Ectodermal cell (in vitro differentiated cells): ENCODE results near the gene TMTC2.

Experiments used
- H3K27ac ChIP-seq: 2 replicates; pipeline ENCODE4 v1.7.0; 2013; ENCODE audit warnings: mild to moderate bottlenecking, low read depth, low read length; ENCODE audit not compliant: insufficient read depth, poor library complexity, severe bottlenecking
- H3K27me3 ChIP-seq: 2 replicates; pipeline ENCODE4 v1.7.0; 2013; ENCODE audit warnings: mild to moderate bottlenecking, low read length; ENCODE audit not compliant: insufficient read depth, control insufficient read depth, poor library complexity, severe bottlenecking
- H3K36me3 ChIP-seq: one replicate; pipeline ENCODE4 v1.7.0; 2013; ENCODE audit warnings: low read length; ENCODE audit not compliant: control insufficient read depth, insufficient read depth
- H3K4me1 ChIP-seq: one replicate; pipeline ENCODE4 v1.7.0; 2013; ENCODE audit warnings: low read length; ENCODE audit not compliant: control insufficient read depth, insufficient read depth
- H3K4me3 ChIP-seq: 2 replicates; pipeline ENCODE4 v1.7.0; 2013; ENCODE audit warnings: low read depth, low read length, control low read depth; ENCODE audit not compliant: insufficient read depth
- H3K9me3 ChIP-seq: 2 replicates; pipeline ENCODE4 v1.7.0; 2013; ENCODE audit warnings: mild to moderate bottlenecking, low read length, moderate library complexity; ENCODE audit not compliant: control insufficient read depth
- WGBS, 2 experiments: methylation state at CpG; one replicate each; pipeline ENCODE4 v1.1.7; 2013; ENCODE audit warnings: missing lambda C conversion rate in 2 of 2; 5-methylcytosine and 5-hydroxymethylcytosine counted together

Gene TMTC2

DNA sequence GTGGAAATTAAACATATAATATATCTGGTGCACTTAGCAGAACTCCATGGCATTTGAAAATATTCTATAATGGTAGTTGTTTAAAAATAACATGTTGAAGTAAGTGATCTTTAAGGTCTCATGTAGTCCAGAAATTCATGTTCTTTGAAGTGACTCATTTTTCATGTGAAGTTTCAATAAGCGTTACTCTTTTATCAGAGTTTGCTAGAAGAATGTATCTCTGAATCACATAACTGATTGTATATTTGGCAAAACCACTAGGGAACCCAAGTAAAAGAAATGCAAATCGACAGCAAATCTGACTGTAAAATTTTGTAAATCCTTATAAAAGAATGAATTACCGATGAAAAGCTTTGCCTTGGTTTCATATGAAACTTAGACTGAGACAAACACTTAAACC is 463.3 kb downstream of the TMTC2 start:
- no peaks in the 10 kb centered on the region for H3K9me3 ChIP-seq
- H3K36me3 ChIP-seq: no peaks in the 10 kb centered on the region
- H3K4me3 ChIP-seq: no peak overlapping the region
- WGBS, 2 experiments: 95 to 100% methylated on average over 3 of the region's 3 CpGs
- no peak overlapping the region for H3K27ac ChIP-seq
- no peaks in the 10 kb centered on the region for H3K4me1 ChIP-seq
- H3K27me3 ChIP-seq: no peaks in the 10 kb centered on the region

DNA sequence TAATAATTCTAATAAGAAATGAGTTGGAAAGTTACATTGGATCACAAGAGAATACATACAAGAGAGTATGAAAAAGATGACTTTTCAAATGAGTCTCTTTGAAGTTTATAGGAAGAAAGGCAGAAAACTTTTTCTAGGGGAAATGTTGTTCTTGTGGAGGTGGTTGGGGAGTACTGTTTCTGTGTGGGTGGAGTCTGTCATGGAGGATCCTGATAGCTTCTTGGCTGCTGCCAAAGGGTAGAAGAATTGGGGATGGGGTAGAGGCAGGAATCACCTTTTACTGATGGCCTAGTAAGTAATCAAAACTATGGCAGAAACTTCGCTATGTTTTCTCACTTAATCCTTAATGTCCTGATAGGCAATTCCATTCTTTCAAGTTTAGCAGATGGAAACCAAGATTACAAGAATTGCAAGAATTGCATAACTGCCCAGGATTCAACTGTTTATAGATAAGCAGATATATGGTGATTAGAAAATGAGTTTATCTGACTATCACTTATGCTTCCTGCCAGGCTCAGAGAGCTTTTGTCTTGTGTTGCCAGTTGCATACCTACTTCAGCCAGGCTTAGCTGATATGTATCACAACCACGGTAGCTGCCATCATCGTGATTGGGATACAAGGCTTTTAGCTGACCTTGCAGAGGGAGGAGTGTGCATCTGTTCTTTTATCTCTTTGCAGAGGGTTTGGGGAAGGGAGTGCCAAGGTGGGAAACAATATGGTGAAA is 463.9 kb downstream of the TMTC2 start:
- Histone ChIP-seq H3K4me1 (no peaks in the 10 kb centered on the region), H3K9me3 (no peaks in the 10 kb centered on the region), H3K27ac (no peak overlapping the region), H3K4me3 (no peak overlapping the region), H3K36me3 (no peaks in the 10 kb centered on the region), H3K27me3 (no peaks in the 10 kb centered on the region)
- WGBS, 2 experiments: 91 to 93% methylated on average over 3 of the region's 3 CpGs

DNA sequence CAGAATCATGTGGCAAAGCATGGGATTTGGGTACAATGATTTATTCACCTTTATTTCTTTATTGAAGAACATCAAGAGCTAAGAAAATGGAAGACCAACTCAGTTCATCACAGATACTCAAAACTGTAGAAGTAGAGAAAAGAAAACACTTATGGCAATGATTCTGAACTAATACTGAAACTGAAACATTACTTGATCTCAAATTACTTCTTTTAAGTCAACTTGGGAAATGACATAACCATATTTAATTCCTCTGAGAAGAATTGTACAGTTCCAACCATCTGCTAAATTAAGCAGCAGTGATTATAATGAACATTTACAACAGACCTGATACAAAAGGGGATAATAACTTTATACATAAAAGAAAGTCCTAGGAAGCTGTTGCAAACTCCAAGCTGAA is 466.5 kb downstream of the TMTC2 start:
- Histone ChIP-seq H3K4me1 (no peaks in the 10 kb centered on the region), H3K27me3 (no peaks in the 10 kb centered on the region), H3K4me3 (no peak overlapping the region), H3K36me3 (no peaks in the 10 kb centered on the region), H3K9me3 (no peaks in the 10 kb centered on the region), H3K27ac (no peak overlapping the region)

DNA sequence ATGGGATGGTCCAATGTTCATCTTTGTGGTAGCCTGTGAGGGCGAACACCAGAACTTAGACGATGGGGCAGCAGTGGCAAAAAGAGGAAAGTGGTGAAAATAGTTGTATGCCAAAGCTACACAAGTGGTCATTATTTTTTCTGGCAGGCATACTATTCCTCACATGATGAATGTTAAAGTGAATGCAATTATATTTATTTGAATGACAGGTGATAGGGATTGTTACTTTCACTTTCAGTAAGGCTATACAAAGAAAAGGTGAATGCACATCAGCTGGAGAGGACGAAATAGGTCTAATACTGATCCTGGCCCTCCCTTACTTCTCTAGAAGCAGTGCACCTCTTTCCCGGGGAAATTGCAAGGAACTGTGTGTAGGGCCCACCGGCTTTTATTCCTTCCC is 470.1 kb downstream of the TMTC2 start:
- H3K27ac ChIP-seq: no peak overlapping the region
- H3K9me3 ChIP-seq: no peaks in the 10 kb centered on the region
- WGBS, 2 experiments: 93 to 96% methylated on average over 5 of the region's 5 CpGs
- H3K27me3 ChIP-seq: no peaks in the 10 kb centered on the region
- no peak overlapping the region for H3K4me3 ChIP-seq
- H3K36me3 ChIP-seq: no peaks in the 10 kb centered on the region
- H3K4me1 ChIP-seq: no peaks in the 10 kb centered on the region

DNA sequence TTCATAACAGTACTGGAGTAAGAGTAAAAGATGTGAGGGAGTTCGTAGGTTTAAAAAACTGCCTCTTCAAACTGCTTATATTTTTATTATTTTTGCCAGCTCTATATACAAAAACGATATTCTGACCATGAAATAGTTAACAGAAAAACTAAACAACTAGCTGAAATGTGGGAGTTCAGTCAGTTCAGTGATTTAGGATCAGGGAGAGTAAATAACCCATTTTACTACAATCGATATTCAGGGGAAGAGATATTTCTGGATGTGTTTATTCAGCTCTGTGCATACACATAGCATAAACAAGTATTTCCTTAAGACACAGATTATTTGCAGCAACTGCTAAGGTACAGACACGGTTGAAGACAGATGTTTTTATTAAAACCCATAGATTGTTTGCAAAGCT is 470.9 kb downstream of the TMTC2 start:
- no peaks in the 10 kb centered on the region for H3K27me3 ChIP-seq
- no peaks in the 10 kb centered on the region for H3K36me3 ChIP-seq
- WGBS, 2 experiments: 84 to 100% methylated on average over 1 to 2 of the region's 4 CpGs
- no peaks in the 10 kb centered on the region for H3K9me3 ChIP-seq
- H3K4me3 ChIP-seq: no peak overlapping the region
- no peak overlapping the region for H3K27ac ChIP-seq
- H3K4me1 ChIP-seq: no peaks in the 10 kb centered on the region

DNA sequence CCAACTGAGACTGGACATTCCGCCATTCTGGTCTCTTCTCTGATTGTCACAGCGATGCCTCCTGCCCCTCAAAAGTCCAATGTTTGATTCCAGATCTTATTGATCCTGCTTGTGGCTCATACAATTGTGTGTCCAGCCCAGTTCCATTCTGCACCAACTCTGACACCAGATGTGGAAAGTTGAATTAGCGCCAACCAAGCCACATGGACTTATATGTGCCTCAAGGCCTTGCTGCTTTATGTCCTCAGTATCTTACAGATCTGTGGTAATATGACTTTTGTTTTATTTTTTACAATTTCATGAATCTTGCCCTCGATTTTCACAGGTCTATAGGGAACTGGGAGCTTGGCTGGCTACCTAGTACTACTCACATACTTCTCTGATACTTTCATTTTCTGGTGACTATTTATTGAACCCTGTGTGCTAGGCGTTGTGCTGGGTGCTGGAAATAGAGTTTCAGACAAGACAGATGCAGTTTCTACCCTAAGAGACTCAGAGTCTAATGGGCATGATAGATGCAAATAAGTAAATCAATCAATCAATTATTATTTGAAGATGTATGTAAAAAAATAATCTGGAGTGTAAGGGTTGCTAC is 472.0 kb downstream of the TMTC2 start:
- no peak overlapping the region for H3K27ac ChIP-seq
- WGBS, 2 experiments: 90 to 93% methylated on average over 5 of the region's 5 CpGs
- no peaks in the 10 kb centered on the region for H3K4me1 ChIP-seq
- H3K27me3 ChIP-seq: no peaks in the 10 kb centered on the region
- no peaks in the 10 kb centered on the region for H3K36me3 ChIP-seq
- no peaks in the 10 kb centered on the region for H3K9me3 ChIP-seq
- H3K4me3 ChIP-seq: no peak overlapping the region

DNA sequence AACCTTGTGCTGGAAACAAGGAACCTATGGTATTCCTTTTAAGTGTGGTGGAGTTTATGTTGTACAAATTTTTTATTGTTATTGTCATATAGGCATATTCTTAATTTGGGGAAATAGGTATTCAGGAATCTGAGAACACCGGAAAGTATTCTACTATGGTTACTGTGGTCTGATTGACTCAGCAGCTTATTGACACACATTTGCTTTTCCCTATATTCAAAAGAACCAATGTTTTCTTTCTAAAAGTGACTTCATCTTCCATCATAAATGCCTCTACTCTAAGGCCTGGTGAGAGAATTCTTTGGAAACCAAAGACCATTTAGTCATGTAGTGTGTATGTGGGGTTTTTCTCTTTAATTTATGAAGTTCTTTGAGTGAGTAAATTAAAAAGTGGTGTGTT is 474.8 kb downstream of the TMTC2 start:
- H3K27ac ChIP-seq: no peak overlapping the region
- no peaks in the 10 kb centered on the region for H3K36me3 ChIP-seq
- H3K27me3 ChIP-seq: no peaks in the 10 kb centered on the region
- H3K9me3 ChIP-seq: no peaks in the 10 kb centered on the region
- H3K4me3 ChIP-seq: no peak overlapping the region
- H3K4me1 ChIP-seq: no peaks in the 10 kb centered on the region
- WGBS, 2 experiments: 95 to 100% methylated on average over 1 of the region's 1 CpG

DNA sequence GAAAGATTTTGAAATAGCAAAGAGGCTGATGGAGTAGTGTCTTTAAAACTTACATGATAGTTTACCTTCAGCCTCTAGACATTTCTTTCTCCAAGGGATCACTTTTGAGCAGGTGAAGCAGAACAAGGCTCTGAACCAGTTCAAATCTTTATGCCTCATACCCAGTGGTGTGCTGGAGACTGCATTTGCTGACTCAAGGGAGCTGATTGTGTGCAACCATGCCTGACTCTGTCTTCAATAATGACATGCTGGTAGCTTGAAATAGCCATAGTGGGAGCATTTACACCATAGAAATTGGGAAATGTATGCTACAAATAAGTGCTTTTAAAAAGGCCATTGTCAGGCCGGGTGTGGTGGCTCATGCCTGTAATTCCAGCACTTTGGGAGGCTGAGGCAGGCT is 482.0 kb downstream of the TMTC2 start:
- Histone ChIP-seq H3K36me3 (no peaks in the 10 kb centered on the region), H3K9me3 (no peaks in the 10 kb centered on the region), H3K27ac (no peak overlapping the region), H3K27me3 (no peaks in the 10 kb centered on the region), H3K4me3 (no peak overlapping the region), H3K4me1 (no peaks in the 10 kb centered on the region)
- 78 to 88% methylated on average over 1 of the region's 1 CpG for WGBS, 2 experiments

DNA sequence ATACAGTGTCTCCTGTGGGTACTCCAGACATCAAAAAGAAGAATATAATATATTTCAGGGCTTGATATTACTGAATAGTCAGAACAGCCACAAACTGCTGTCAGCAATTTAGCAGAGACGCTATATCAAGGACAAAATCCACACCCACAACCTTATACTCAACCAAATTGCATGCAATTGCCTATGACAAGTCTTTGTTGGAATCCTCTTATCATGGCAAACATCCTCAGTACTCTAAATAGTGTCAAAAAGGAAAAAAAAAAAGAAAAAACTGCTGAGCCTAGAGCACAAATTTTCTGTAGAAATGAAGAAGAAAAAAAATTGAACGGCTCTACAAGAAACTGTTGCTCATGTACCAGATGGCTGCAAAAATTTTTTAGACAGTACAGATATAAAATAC is 485.7 kb downstream of the TMTC2 start:
- WGBS, 2 experiments: 98 to 100% methylated on average over 1 to 2 of the region's 2 CpGs
- Histone ChIP-seq H3K27ac (no peak overlapping the region), H3K36me3 (no peaks in the 10 kb centered on the region), H3K27me3 (no peaks in the 10 kb centered on the region), H3K4me3 (no peak overlapping the region), H3K4me1 (no peaks in the 10 kb centered on the region), H3K9me3 (no peaks in the 10 kb centered on the region)

DNA sequence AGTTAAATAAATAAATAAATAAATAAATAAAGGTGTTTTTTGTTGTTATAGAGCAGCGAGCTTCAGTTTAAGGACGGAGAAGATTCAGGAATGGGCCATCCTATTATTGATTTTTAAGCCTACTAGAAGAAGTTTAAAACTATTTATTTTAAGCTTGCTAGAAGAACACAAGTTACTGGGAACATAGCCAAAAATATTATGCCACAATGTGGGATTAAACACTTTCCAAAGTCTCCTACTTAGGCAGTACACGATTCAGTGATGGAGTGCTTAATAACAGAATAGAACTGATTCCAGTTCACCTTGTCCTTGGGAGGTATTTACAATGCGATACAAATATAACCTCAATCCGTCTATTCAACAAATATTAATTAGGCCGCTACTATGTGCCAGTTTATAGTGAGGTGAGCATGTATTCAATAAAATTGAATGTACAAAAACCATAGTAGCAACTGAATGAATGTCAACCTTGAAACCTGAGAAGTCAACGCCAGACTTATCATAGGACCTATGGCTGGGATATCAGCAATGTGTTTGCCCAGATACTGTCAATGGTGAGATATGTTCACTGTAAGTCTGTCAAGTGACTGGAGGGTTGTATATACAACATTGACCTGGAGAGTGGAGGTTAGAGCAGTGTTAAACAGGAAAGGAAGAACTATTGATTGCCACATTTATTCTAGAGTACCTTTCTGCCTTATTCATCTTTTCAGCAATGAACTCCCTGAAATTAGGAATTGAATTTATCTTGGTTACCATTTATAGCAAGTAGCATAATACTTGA is 486.4 kb downstream of the TMTC2 start:
- 97 to 98% methylated on average over 2 to 5 of the region's 7 CpGs for WGBS, 2 experiments
- no peak overlapping the region for H3K27ac ChIP-seq
- no peaks in the 10 kb centered on the region for H3K27me3 ChIP-seq
- H3K9me3 ChIP-seq: no peaks in the 10 kb centered on the region
- H3K36me3 ChIP-seq: no peaks in the 10 kb centered on the region
- H3K4me1 ChIP-seq: no peaks in the 10 kb centered on the region
- no peak overlapping the region for H3K4me3 ChIP-seq
